ENCODE measurements around the gene CYBC1.

GRCh38 chr17:82402865-82403264 lies 47.7 kb downstream of the CYBC1 start:
- TF ChIP-seq REST (IDR thresholded peaks at IDR 0.05; ENCODE audit: insufficient read depth in 1 of 2, low read depth in 2 of 2, low read length in 2 of 2) (no peak), POLR2AphosphoS5 (IDR thresholded peaks at IDR 0.05; ENCODE audit: low read depth, low read length) (no peak), SIN3A (IDR thresholded peaks at IDR 0.05; ENCODE audit: borderline replicate concordance, insufficient read depth, low read length) (no peak), TAF1 (IDR thresholded peaks at IDR 0.05; ENCODE audit: borderline replicate concordance, insufficient read depth, low read length) (no peak)

All from PFSK-1 (cell line).